Measurements from ENCODE around the gene TUBAL3. TPM values are rescaled to one million over a fixed set of nuclear protein-coding genes. Genes with fewer than 3 reads are reported as not detected.
"Not testable (repeated sequence)": the region's sequence is repeated elsewhere in the genome, so short reads cannot be mapped to it uniquely, and the experiment has no call there.

TUBAL3 gene
- total RNA-seq, 2 donors from 2014 or later: not detected

- H3K27me3 Mint-ChIP-seq: peaks cover 16% of the 10 kb centered on the region
- no peaks in the 10 kb centered on the region for H3K4me1 Mint-ChIP-seq
- DNase-seq (no peak), ATAC-seq (no peak)
- H3K4me3 Mint-ChIP-seq: no peak overlapping the region
- H3K9me3 ChIP-seq (ENCODE audit: control insufficient read depth, low read length, poor library complexity, severe bottlenecking): no peaks in the 10 kb centered on the region
- no peak overlapping the region for H3K27ac Mint-ChIP-seq
- no peaks in the 10 kb centered on the region for H3K36me3 Mint-ChIP-seq (ENCODE audit: low read depth)
These were observed 8.6 kb upstream of the TUBAL3 start for GRCh38 chr10:5413012-5413938.

- DNase-seq (peak; percentile 49 to 53 (median 49)), ATAC-seq (peak; percentile 92)
- Mint-ChIP-seq H3K27me3 (peaks cover 22% of the 10 kb centered on the region), H3K4me3 (no peak within 1 kb of the TSS), H3K4me1 (no peaks in the 10 kb centered on the region), H3K36me3 (ENCODE audit: low read depth) (no peaks in the 10 kb centered on the region), H3K27ac (no peak within 1 kb of the TSS)
- no peaks in the 10 kb centered on the region for H3K9me3 ChIP-seq (ENCODE audit: control insufficient read depth, low read length, poor library complexity, severe bottlenecking)
These were observed 7.8 kb upstream of the TUBAL3 start, which contains the start of gene NET1 for GRCh38 chr10:5412277-5412941. NET1 (plus strand) TSS chr10:5412557; CDS start chr10:5412693, 136 bp downstream.

GRCh38 chr10:5411941-5412276 lies 7.3 kb upstream of the TUBAL3 start:
- H3K9me3 ChIP-seq (ENCODE audit: control insufficient read depth, low read length, poor library complexity, severe bottlenecking): no peaks in the 10 kb centered on the region
- Mint-ChIP-seq H3K4me1 (no peaks in the 10 kb centered on the region), H3K36me3 (ENCODE audit: low read depth) (no peaks in the 10 kb centered on the region), H3K27ac (no peak overlapping the region), H3K27me3 (peaks cover 22% of the 10 kb centered on the region), H3K4me3 (no peak overlapping the region)
- no peak for DNase-seq
- ATAC-seq: peak; percentile 10

- not testable (repeated sequence) for H3K4me1 Mint-ChIP-seq; H3K9me3 ChIP-seq (ENCODE audit: control insufficient read depth, low read length, poor library complexity, severe bottlenecking); DNase-seq; H3K4me3 Mint-ChIP-seq; H3K36me3 Mint-ChIP-seq (ENCODE audit: low read depth); H3K27ac Mint-ChIP-seq; ATAC-seq
- H3K27me3 Mint-ChIP-seq: peaks cover 22% of the 10 kb centered on the region
These were observed 6.2 kb upstream of the TUBAL3 start for GRCh38 chr10:5410787-5411186.

- H3K4me3 Mint-ChIP-seq: no peak overlapping the region
- H3K9me3 ChIP-seq (ENCODE audit: control insufficient read depth, low read length, poor library complexity, severe bottlenecking): no peaks in the 10 kb centered on the region
- no peaks in the 10 kb centered on the region for H3K36me3 Mint-ChIP-seq (ENCODE audit: low read depth)
- ATAC-seq (no peak), DNase-seq (no peak)
- H3K4me1 Mint-ChIP-seq: no peaks in the 10 kb centered on the region
- H3K27me3 Mint-ChIP-seq: peaks cover 22% of the 10 kb centered on the region
- H3K27ac Mint-ChIP-seq: no peak overlapping the region
These were observed 2.3 kb upstream of the TUBAL3 start for GRCh38 chr10:5406918-5407317.

GRCh38 chr10:5402798-5403197 lies 1.8 kb downstream of the TUBAL3 start:
- Mint-ChIP-seq H3K36me3 (ENCODE audit: low read depth) (no peaks in the 10 kb centered on the region), H3K27me3 (peaks cover 22% of the 10 kb centered on the region), H3K4me1 (no peaks in the 10 kb centered on the region), H3K4me3 (no peak overlapping the region), H3K27ac (no peak overlapping the region)
- no peak for ATAC-seq
- no peak for DNase-seq
- H3K9me3 ChIP-seq (ENCODE audit: control insufficient read depth, low read length, poor library complexity, severe bottlenecking): no peaks in the 10 kb centered on the region

- no peak for DNase-seq
- Mint-ChIP-seq H3K4me3 (no peak overlapping the region), H3K4me1 (no peaks in the 10 kb centered on the region), H3K27ac (no peak overlapping the region), H3K27me3 (peaks cover 27% of the 10 kb centered on the region), H3K36me3 (ENCODE audit: low read depth) (no peaks in the 10 kb centered on the region)
- ATAC-seq: no peak
- H3K9me3 ChIP-seq (ENCODE audit: control insufficient read depth, low read length, poor library complexity, severe bottlenecking): no peaks in the 10 kb centered on the region
These were observed 4.0 kb downstream of the TUBAL3 start for GRCh38 chr10:5400468-5401240.

- DNase-seq (no peak), ATAC-seq (no peak)
- H3K9me3 ChIP-seq (ENCODE audit: control insufficient read depth, low read length, poor library complexity, severe bottlenecking): no peaks in the 10 kb centered on the region
- Mint-ChIP-seq H3K27ac (no peak overlapping the region), H3K4me1 (no peaks in the 10 kb centered on the region), H3K27me3 (peaks cover 33% of the 10 kb centered on the region), H3K4me3 (no peak overlapping the region), H3K36me3 (ENCODE audit: low read depth) (no peaks in the 10 kb centered on the region)
These were observed 5.3 kb downstream of the TUBAL3 start for GRCh38 chr10:5399332-5399731.

GRCh38 chr10:5396556-5397300 lies 7.9 kb downstream of the TUBAL3 start:
- no peak for DNase-seq
- Mint-ChIP-seq H3K36me3 (ENCODE audit: low read depth) (no peaks in the 10 kb centered on the region), H3K4me3 (no peak overlapping the region), H3K27ac (no peak overlapping the region), H3K4me1 (no peaks in the 10 kb centered on the region), H3K27me3 (peaks cover 41% of the 10 kb centered on the region)
- ATAC-seq: no peak
- H3K9me3 ChIP-seq (ENCODE audit: control insufficient read depth, low read length, poor library complexity, severe bottlenecking): no peaks in the 10 kb centered on the region

- no peak overlapping the region for H3K4me3 Mint-ChIP-seq
- no peak for ATAC-seq
- DNase-seq: no peak
- no peaks in the 10 kb centered on the region for H3K36me3 Mint-ChIP-seq (ENCODE audit: low read depth)
- H3K9me3 ChIP-seq (ENCODE audit: control insufficient read depth, low read length, poor library complexity, severe bottlenecking): peaks cover 7% of the 10 kb centered on the region
- H3K4me1 Mint-ChIP-seq: no peaks in the 10 kb centered on the region
- H3K27me3 Mint-ChIP-seq: peaks cover 40% of the 10 kb centered on the region
- no peak overlapping the region for H3K27ac Mint-ChIP-seq
These were observed 9.5 kb downstream of the TUBAL3 start for GRCh38 chr10:5395168-5395567.

- H3K36me3 Mint-ChIP-seq (ENCODE audit: low read depth): no peaks in the 10 kb centered on the region
- ATAC-seq: no peak
- H3K9me3 ChIP-seq (ENCODE audit: control insufficient read depth, low read length, poor library complexity, severe bottlenecking): peaks cover 14% of the 10 kb centered on the region
- no peak overlapping the region for H3K27ac Mint-ChIP-seq
- no peaks in the 10 kb centered on the region for H3K4me1 Mint-ChIP-seq
- H3K27me3 Mint-ChIP-seq: peaks cover 25% of the 10 kb centered on the region
- no peak overlapping the region for H3K4me3 Mint-ChIP-seq
- DNase-seq: no peak
These were observed 11.1 kb downstream of the TUBAL3 start for GRCh38 chr10:5393529-5393928.

- Mint-ChIP-seq H3K4me1 (no peaks in the 10 kb centered on the region), H3K27ac (no peak overlapping the region), H3K36me3 (ENCODE audit: low read depth) (no peaks in the 10 kb centered on the region), H3K27me3 (peaks cover 14% of the 10 kb centered on the region), H3K4me3 (no peak overlapping the region)
- DNase-seq (no peak), ATAC-seq (no peak)
- H3K9me3 ChIP-seq (ENCODE audit: control insufficient read depth, low read length, poor library complexity, severe bottlenecking): peaks cover 14% of the 10 kb centered on the region
These were observed 12.8 kb downstream of the TUBAL3 start for GRCh38 chr10:5391790-5392189.

All from T-helper 17 cell (primary cell).